Esophagus squamous epithelium (tissue), 5 donors: ENCODE data around the gene TCERG1L. TPM values are rescaled to one million over a fixed set of nuclear protein-coding genes. Genes with fewer than 3 reads are reported as not detected.
"Not testable (repeated sequence)": the region's sequence is repeated elsewhere in the genome, so short reads cannot be mapped to it uniquely, and the experiment has no call there.

Source experiments
- DNase-seq: peaks from one replicate; lab custom pipeline; 2025; lab: John Stamatoyannopoulos, UW
- H3K27ac ChIP-seq, 4 donors: fragments of 200-600 bp; sonication (generic); one replicate each; pipeline ENCODE4 v1.5.1; 2016 to 2019; ENCODE audit warnings: mild to moderate bottlenecking in 1 of 4
- H3K27me3 ChIP-seq, 4 donors: fragments of 200-600 bp; sonication (generic); 1 replicate in 3 of 4; 2 replicates in 1 of 4; pipeline versions ENCODE4 v1.5.1 to v1.6.0; 2017 to 2021; ENCODE audit warnings: antibody characterized with exemption in 1 of 4
- H3K36me3 ChIP-seq, 3 donors: fragments of 200-600 bp; sonication (generic); one replicate each; pipeline ENCODE4 v1.5.1; 2016 to 2019
- H3K4me1 ChIP-seq, 3 donors: fragments of 200-600 bp; sonication (generic); one replicate each; pipeline ENCODE4 v1.5.1; 2017 to 2019
- H3K4me3 ChIP-seq, 4 donors: fragments of 200-600 bp; sonication (generic); 1 replicate in 3 of 4; 2 replicates in 1 of 4; pipeline ENCODE4 v1.5.1; 2016 to 2019; ENCODE audit warnings: mild to moderate bottlenecking in 2 of 4, moderate library complexity in 1 of 4
- H3K9me3 ChIP-seq, 3 donors: fragments of 200-600 bp; sonication (generic); one replicate each; pipeline ENCODE4 v1.5.1; 2016 to 2019
- POLR2A ChIP-seq, 4 donors: fragments of 450-650 bp; IDR thresholded peaks; one replicate each; pipeline ENCODE4 v1.6.1; 2017; ENCODE audit warnings: antibody characterized with exemption in 4 of 4, mild to moderate bottlenecking in 4 of 4, moderate library complexity in 3 of 4
- WGBS, 2 donors: methylation state at CpG; one replicate each; pipeline ENCODE4 v1.1.5; 2018; 5-methylcytosine and 5-hydroxymethylcytosine counted together
- intact Hi-C: fragments of 100-400 bp; cut with DNase I; formaldehyde crosslinking; loops from one replicate; pipeline ENCODE4 v1.15.0; 2022
- total RNA-seq, 4 donors: library from RNA; depleted of rRNA; stranded (reverse); fragments of >200 nt; gene quantifications; one replicate each; pipeline ENCODE4 v1.1.0, GENCODE V29; 2016
- TF ChIP-seq, protein P1 (sequence below), 6 experiments: fragments of 450-650 bp in 4 of 6; fragments of 200-600 bp in 2 of 6; sonication (generic) in 2 of 6; IDR thresholded peaks; one replicate each; pipeline ENCODE4 v1.5.1; 2016 to 2019; ENCODE audit warnings: antibody characterized with exemption in 6 of 6, mild to moderate bottlenecking in 4 of 6, moderate library complexity in 4 of 6
- donor health status: DM: yes; HTN: yes; CAD: no.

TCERG1L gene
- total RNA-seq, 4 donors from 2014 or later: 0.12 to 2.9 (median 0.48) TPM

DNA sequence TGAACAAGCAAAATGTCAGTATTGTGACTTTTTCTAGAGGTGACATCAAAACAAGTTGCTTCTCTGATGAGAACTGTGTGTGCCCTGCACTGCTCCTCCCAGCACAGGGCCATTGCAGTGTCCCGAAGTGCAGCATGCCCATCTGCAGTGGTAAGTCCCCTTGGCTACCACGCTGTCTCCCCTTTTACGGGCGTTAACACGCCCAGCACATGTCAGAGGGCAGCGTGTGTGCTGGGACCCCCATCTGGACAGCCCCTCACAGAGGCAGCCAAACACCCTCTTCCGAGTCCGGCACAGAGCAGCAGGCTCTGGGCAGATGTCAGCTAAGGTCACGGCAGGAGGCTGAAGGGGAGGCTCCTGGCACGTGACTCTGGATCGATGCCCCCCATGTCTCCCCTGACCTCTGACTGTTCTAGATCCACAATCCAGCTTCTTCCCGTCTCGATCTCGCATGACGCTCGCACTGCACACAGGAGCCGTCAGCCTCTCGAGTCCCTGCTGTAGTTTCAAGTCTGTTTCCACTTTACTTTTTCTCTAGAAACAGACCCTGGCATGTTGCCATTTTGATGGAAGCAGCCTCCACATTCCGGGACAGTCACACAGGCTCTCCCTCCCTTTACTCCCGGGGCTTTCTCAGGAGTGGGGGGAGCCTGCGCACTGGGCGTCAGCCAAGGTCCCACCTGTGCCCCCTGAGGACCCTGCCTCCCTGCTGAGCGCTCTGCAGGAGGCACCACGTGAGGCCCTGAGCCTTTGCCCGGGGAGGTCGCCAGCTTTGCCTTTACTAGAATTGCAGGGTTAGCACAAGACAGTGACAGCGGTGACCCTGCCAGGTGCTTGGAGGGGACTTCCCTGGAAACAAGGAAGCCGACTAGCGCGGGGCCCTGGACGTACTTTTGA lies 133.8 kb downstream of the TCERG1L start:
- no peak for DNase-seq
- TF ChIP-seq POLR2A (IDR thresholded peaks at IDR 0.05): no peak
- TF ChIP-seq, protein P1, sequence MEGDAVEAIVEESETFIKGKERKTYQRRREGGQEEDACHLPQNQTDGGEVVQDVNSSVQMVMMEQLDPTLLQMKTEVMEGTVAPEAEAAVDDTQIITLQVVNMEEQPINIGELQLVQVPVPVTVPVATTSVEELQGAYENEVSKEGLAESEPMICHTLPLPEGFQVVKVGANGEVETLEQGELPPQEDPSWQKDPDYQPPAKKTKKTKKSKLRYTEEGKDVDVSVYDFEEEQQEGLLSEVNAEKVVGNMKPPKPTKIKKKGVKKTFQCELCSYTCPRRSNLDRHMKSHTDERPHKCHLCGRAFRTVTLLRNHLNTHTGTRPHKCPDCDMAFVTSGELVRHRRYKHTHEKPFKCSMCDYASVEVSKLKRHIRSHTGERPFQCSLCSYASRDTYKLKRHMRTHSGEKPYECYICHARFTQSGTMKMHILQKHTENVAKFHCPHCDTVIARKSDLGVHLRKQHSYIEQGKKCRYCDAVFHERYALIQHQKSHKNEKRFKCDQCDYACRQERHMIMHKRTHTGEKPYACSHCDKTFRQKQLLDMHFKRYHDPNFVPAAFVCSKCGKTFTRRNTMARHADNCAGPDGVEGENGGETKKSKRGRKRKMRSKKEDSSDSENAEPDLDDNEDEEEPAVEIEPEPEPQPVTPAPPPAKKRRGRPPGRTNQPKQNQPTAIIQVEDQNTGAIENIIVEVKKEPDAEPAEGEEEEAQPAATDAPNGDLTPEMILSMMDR (IDR thresholded peaks at IDR 0.05): no peak

DNA sequence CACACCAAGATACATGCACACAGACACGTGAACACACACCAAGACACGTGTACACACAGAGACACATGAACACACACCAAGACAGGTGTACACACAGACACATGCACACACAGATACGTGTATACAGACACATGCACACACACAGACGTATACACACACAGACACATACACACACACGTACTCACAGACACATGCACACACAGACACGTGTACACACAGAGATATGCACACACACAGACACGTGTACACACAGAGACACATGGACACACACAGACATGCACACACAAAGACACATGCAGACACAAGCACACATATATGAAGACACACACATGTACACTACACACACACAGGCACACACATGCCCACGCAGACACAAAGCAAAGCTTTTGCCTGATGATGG lies 134.6 kb downstream of the TCERG1L start:
- H3K9me3 ChIP-seq: no peaks in the 10 kb centered on the region
- H3K4me1 ChIP-seq: no peaks in the 10 kb centered on the region
- intact Hi-C loops: no loop called here
- no peak for DNase-seq
- no peak overlapping the region for H3K4me3 ChIP-seq
- TF ChIP-seq, protein P1 (IDR thresholded peaks at IDR 0.05): no peak
- TF ChIP-seq POLR2A (IDR thresholded peaks at IDR 0.05): no peak
- no peak overlapping the region for H3K27ac ChIP-seq
- H3K36me3 ChIP-seq: no peaks in the 10 kb centered on the region
- peaks cover 0 to 32% (median 0%) of the 10 kb centered on the region in 4 donors for H3K27me3 ChIP-seq
- WGBS, 2 donors: 69 to 72% methylated on average over 8 of the region's 8 CpGs

More for the DNA sequence above, 133.8 kb downstream of the TCERG1L start:
- Histone ChIP-seq H3K27me3 (peaks cover 0 to 34% (median 0%) of the 10 kb centered on the region in 4 donors), H3K27ac (no peak overlapping the region), H3K9me3 (no peaks in the 10 kb centered on the region), H3K36me3 (no peaks in the 10 kb centered on the region), H3K4me1 (no peaks in the 10 kb centered on the region), H3K4me3 (no peak overlapping the region)
- 58 to 85% methylated on average over 18 to 20 of the region's 31 CpGs for WGBS, 2 donors
- intact Hi-C loops: no loop called here

DNA sequence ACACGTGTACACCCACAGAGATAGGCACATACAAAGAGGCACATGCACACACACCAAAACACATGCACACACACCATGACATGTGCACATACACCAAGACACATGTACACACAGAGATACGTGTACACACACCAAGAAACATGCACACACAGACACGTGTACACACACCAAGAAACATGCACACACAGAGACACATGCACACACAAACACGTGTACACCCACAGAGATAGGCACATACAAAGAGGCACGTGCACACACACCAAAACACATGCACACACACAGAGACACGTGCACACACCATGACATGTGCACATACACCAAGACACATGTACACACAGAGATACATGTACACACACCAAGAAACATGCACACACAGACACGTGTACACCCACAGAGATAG lies 135.2 kb downstream of the TCERG1L start:
- intact Hi-C loops, H3K9me3 ChIP-seq, H3K36me3 ChIP-seq, DNase-seq, H3K4me1 ChIP-seq, H3K27ac ChIP-seq, H3K4me3 ChIP-seq: not testable (repeated sequence)
- peaks cover 0 to 26% (median 0%) of the 10 kb centered on the region in 4 donors for H3K27me3 ChIP-seq
- WGBS, 2 donors: 65 to 77% methylated on average over 7 of the region's 7 CpGs

DNA sequence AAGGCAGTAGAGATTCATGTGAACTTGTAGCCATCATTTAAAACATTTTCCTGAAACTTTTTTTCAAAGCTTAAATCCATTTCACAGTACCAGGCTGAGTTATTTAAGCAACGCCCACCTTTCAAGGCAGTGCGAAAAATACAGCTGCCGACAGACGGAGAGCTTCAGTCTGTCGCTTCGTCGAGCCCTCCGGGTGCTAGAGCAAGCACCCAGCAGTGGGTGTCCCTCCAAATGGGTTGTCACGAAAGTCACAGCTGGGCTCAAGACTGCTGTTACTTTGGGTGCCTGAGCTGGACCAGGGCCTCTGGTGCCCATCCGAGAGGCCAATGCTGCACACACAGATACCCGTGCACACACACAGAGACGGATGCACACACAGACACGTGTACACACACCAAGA lies 135.6 kb downstream of the TCERG1L start:
- Histone ChIP-seq H3K27ac (no peak overlapping the region), H3K36me3 (no peaks in the 10 kb centered on the region), H3K27me3 (peaks cover 0 to 22% (median 0%) of the 10 kb centered on the region in 4 donors), H3K4me3 (no peak overlapping the region), H3K4me1 (no peaks in the 10 kb centered on the region), H3K9me3 (no peaks in the 10 kb centered on the region)
- DNase-seq: no peak
- TF ChIP-seq, protein P1 (IDR thresholded peaks at IDR 0.05): no peak
- no peak for TF ChIP-seq POLR2A (IDR thresholded peaks at IDR 0.05)
- 89 to 94% methylated on average over 11 to 13 of the region's 13 CpGs for WGBS, 2 donors
- intact Hi-C loops: no loop called here

DNA sequence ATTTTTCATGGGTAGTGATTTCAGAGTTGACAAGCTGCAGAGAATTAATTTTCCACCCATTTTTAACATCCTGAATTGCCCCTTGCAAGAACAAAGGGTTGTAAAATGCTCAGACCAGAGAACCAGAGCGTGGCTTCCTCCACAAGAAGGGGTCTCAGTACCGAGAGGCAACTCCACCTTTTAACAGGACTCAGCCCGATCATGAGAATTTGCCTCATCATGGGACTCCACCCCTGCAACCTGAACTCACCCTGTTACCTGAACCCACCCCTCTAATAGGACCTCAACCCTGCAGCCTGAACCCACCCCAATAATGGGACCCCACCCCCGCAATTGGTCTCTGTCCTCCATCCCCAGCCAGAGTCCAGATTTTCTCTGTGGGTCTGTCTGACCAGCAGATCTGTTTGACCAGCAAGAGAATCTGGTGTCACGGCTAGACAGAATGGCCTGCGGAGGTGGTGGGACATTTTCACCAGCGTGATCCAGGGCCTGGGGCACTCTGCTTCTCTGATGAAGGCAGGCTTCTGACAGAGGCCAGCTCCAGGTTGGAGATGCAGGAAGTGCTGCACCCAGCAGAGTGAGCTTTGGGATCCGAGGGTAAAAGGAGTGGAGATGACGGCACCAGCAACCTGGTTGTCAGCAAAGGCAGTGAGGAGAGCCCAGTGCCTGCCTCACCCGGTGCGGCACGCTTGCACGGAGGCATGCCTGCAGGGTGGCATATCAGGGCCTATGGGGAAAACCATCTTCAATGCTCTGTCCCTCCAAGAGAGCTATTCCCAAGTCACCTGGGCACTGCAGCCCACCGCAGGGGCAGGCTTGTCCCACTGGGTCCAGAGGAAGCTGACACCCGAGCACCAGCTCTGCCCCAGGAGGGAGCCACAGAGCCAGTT lies 136.6 kb downstream of the TCERG1L start:
- H3K9me3 ChIP-seq: no peaks in the 10 kb centered on the region
- no peak for TF ChIP-seq POLR2A (IDR thresholded peaks at IDR 0.05)
- TF ChIP-seq, protein P1 (IDR thresholded peaks at IDR 0.05): no peak
- no peak overlapping the region for H3K27ac ChIP-seq
- intact Hi-C loops: no loop called here
- H3K36me3 ChIP-seq: no peaks in the 10 kb centered on the region
- DNase-seq: no peak
- WGBS, 2 donors: 62 to 82% methylated on average over 6 to 10 of the region's 15 CpGs
- H3K4me1 ChIP-seq: no peaks in the 10 kb centered on the region
- peaks cover 0 to 16% (median 0%) of the 10 kb centered on the region in 4 donors for H3K27me3 ChIP-seq
- no peak overlapping the region for H3K4me3 ChIP-seq
